WI38 (cell line): ENCODE measurements around the gene CIROP.
"Not testable (repeated sequence)": the region's sequence is repeated elsewhere in the genome, so short reads cannot be mapped to it uniquely, and the experiment has no call there.

ENCODE experiments used
- H3K4me3 ChIP-seq: 2 replicates; pipeline ENCODE4 v1.5.1; 2011; ENCODE audit warnings: low read depth, mild to moderate bottlenecking, control low read depth, low read length
- CTCF ChIP-seq: IDR thresholded peaks from 2 replicates; pipeline ENCODE4 v1.5.1; 2012; ENCODE audit warnings: low read depth, mild to moderate bottlenecking, control low read depth, low read length

The CIROP gene

DNA sequence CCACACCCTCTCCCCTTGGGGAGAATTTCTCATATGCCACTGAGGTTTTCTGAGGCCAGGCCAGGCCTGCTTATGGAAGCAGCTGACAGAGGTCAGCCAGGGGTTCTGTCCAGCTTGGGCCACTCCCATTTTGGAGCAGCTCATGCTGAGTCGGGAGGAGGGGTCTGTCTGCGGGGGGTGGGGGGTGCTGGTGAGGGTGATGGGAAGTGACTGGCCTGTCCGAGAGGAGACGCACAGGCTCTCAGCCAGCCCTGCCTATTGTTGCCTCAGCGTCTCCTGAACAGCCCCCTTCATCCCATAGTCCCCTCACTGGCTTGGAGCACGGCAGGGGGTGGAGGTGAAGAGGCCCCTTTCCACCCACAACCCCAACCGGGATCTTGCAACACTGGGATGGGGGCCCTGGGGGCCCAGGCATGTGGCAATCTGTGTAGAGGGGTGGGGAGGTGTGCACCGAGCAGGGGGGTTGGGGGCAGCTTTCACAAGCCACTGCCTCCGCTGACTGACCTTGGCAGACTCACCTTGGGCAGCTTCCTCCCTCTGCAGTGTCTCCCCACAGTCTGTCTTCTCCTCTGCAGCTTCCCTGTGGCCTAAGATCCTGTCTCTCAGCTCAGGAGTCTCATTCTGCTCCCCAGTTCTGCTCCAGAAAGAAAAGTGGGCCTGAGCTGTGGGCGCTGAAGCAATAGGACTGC, 8.8 kb upstream of the CIROP start:
- TF ChIP-seq CTCF: no peak
- no peak overlapping the region for H3K4me3 ChIP-seq

DNA sequence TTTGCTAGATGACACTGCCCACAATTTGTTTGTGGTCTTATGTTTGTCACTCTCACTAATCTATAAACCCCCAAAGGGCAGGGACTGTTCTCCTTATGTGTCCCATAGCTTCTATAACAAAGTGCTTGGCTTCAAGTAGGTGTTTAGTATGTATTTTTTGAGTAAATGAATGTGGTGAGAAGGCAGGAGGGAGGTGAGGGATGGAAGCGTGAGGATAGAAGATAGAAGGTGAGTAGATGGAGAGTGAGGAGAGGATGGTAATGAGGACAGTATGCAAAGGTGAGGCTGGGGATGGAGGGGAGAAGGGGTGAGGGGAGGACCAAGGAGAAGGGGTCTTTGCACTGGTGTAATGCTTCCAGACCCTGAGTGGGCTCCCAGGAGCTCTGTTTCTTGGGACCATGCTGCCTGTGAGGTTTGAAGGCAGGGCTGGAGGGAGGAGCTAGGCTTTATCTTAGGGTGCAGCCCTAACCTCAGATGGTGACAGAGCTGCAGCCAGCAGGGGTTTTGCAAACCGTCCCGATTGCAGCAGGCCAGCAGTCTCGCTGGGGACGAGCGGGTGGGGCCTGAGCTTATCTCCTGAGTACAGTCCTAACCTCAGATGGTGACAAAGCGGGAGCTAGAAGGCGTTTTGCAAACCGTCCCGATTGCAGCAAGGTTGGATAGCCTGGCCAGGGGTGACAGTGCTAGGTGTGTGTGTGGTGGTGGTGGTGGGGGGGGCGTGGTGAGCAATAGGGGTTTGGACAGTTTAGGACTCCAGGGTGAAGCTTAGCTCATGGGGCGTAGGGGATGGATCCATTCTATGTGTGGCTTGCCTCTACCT, 7.8 kb upstream of the CIROP start:
- no peak overlapping the region for H3K4me3 ChIP-seq
- TF ChIP-seq CTCF: no peak

DNA sequence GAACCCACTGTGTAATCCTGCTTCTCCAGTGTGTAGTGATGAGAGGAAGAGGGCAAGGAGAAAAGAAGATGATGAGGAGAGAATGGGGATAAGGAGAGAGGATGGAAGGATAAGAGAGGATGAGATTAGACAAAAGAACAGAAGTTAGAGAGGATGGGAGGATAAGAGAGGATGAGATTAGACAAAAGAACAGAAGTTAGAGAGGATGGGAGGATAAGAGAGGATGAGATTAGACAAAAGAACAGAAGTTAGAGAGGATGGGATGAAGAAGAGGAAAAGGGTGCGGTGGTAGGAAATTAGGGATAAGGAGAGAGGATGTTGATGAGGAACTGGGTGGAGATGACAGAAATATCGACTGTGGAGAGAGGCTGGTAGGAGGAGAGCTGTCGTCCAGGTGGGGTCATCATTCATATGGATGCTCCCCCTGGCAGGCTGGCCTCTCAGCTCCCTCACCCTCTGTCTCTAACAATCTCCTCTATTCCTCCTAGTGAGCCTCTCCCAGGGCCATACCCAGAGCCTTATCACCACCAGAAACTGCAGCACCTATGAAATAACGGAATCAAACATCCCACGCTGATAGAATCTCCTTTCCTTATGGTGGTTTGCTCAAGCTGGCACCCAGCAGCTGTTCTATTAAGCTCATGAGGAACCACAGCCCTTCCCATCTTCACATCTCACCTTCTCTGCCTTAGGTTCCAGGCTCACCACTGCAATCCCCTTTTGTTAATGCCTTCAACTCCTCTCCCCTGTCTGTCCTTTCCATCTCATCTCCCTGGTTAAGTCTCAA, 6.0 kb upstream of the CIROP start:
- no peak overlapping the region for H3K4me3 ChIP-seq
- TF ChIP-seq CTCF: no peak

GRCh38 chr14:23109769-23110168, 5.0 kb upstream of the CIROP start:
- no peak for TF ChIP-seq CTCF
- H3K4me3 ChIP-seq: no peak overlapping the region

DNA sequence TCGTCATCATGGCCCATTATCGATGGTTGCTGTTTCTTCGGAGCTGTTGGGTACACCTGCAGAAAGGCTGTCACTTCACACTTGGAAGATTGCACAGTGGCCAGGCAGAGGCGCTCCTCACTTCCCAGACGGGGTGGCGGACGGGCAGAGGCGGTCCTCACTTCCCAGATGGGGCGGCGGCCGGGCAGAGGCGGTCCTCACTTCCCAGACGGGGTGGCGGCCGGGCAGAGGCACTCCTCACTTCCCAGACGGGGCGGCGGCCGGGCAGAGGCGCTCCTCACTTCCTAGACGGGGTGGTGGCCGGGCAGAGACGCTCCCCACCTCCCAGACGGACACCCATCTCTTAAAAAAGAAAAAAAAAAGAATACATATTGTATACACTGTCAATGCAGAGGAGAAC, 3.4 kb upstream of the CIROP start:
- H3K4me3 ChIP-seq: not testable (repeated sequence)

GRCh38 chr14:23107620-23108019, 2.8 kb upstream of the CIROP start:
- not testable (repeated sequence) for H3K4me3 ChIP-seq

- no peak overlapping the region for H3K4me3 ChIP-seq
- TF ChIP-seq CTCF: no peak
These were observed 1.9 kb upstream of the CIROP start for GRCh38 chr14:23106747-23107045.

- TF ChIP-seq CTCF: no peak
- H3K4me3 ChIP-seq: no peak overlapping the region
These were observed 597 bp upstream of the CIROP start for GRCh38 chr14:23105348-23105824.
